Suprapubic skin (tissue), 4 donors: Measurements from ENCODE around the gene CD248. TPM values are rescaled to one million over a fixed set of nuclear protein-coding genes. Genes with fewer than 3 reads are reported as not detected.
"Not testable (repeated sequence)": the region's sequence is repeated elsewhere in the genome, so short reads cannot be mapped to it uniquely, and the experiment has no call there.

ENCODE experiments used
- DNase-seq, 2 donors: peaks; one replicate each; pipeline ENCODE4 v3.0.0-alpha.2; 2019; ENCODE audit warnings: low spot score in 2 of 2
- H3K27ac ChIP-seq: fragments of 200-600 bp; sonication (generic); one replicate; pipeline ENCODE4 v1.5.1; 2019
- H3K27me3 ChIP-seq: fragments of 200-600 bp; sonication (generic); one replicate; pipeline ENCODE4 v1.5.1; 2019
- H3K36me3 ChIP-seq: fragments of 200-600 bp; sonication (generic); one replicate; pipeline ENCODE4 v1.5.1; 2019
- H3K4me1 ChIP-seq: fragments of 200-600 bp; sonication (generic); one replicate; pipeline ENCODE4 v1.5.1; 2019
- H3K4me3 ChIP-seq: fragments of 200-600 bp; sonication (generic); one replicate; pipeline ENCODE4 v1.5.1; 2019; ENCODE audit warnings: mild to moderate bottlenecking
- H3K9me3 ChIP-seq: fragments of 200-600 bp; sonication (generic); one replicate; pipeline ENCODE4 v1.5.1; 2019
- CTCF ChIP-seq, 2 donors: fragments of 200-600 bp in 1 of 2; fragments of 450-650 bp in 1 of 2; sonication (generic) in 1 of 2; IDR thresholded peaks; one replicate each; pipeline ENCODE4 v1.5.1; 2016 to 2019; ENCODE audit warnings: antibody characterized with exemption in 2 of 2, mild to moderate bottlenecking in 1 of 2, moderate library complexity in 1 of 2
- EP300 ChIP-seq: sonication (generic); formaldehyde crosslinking; IDR thresholded peaks from one replicate; pipeline ENCODE4 v1.6.1; 2017; ENCODE audit warnings: antibody characterized with exemption
- POLR2A ChIP-seq, 2 donors: fragments of 450-650 bp; IDR thresholded peaks; one replicate each; pipeline ENCODE4 v1.6.1; 2017; ENCODE audit warnings: antibody characterized with exemption in 2 of 2, mild to moderate bottlenecking in 2 of 2, moderate library complexity in 2 of 2
- POLR2AphosphoS5 ChIP-seq, 3 donors: sonication (generic); formaldehyde crosslinking; IDR thresholded peaks; one replicate each; pipeline ENCODE4 v1.6.1; 2017; ENCODE audit warnings: antibody characterized with exemption in 3 of 3
- WGBS: methylation state at CpG from one replicate; pipeline ENCODE4 v1.1.5; 2018; 5-methylcytosine and 5-hydroxymethylcytosine counted together
- total RNA-seq, 4 donors: library from RNA; depleted of rRNA; stranded (reverse); fragments of >200 nt; gene quantifications; one replicate each; pipeline ENCODE4 v1.1.0, GENCODE V29; 2016

The CD248 gene
- total RNA-seq, 4 donors from 2014 or later, result 5.9 to 32.6 (median 19.2) TPM

- Histone ChIP-seq H3K27me3 (no peaks in the 10 kb centered on the region), H3K9me3 (no peaks in the 10 kb centered on the region), H3K4me1 (peaks cover 65% of the 10 kb centered on the region), H3K4me3 (no peak overlapping the region), H3K36me3 (no peaks in the 10 kb centered on the region), H3K27ac (no peak overlapping the region)
- WGBS, result 96% methylated on average over 1 of the region's 1 CpG
- no peak for TF ChIP-seq POLR2A (IDR thresholded peaks at IDR 0.05)
- no peak for TF ChIP-seq EP300
- no peak for TF ChIP-seq POLR2AphosphoS5 (IDR thresholded peaks at IDR 0.05)
- no peak for TF ChIP-seq CTCF (IDR thresholded peaks at IDR 0.05)
- DNase-seq, result no peak
These were observed 6.8 kb upstream of the CD248 start for GRCh38 chr11:66323684-66324083.

DNA sequence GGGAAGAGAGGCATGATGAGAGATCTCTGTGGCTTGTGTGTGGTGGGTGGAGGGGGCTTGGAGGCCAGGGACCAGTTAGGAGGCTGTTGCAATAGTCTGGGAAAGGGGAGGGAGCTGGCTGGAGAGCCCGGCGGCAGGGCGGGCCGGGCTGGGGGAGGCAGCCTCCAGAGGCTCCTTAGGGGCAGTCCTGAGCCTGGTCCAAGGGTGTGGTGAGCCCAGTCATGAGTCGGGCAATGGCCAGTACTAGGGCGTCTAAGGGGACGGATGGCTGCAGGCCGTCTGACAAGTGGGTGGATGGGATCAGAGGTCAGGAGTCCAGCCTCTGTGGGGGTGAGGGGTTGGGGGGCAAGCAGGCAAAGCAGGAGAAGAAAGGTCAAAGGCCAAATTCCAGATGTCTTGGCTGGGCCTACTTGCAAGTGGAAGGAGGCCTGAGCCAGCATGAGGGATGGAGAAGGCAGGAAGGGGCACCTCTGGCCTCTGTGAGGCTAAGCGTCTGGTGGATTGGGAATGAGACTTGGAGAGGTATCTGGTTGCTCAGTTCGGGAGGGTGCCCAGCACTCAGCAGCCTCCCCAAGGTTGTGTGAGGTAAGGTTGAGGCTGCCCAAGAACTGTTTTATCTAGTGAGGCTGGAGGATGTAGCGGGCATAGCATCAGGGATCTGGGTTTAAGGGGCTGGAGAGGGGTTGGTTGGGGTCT lies 6.0 kb upstream of the CD248 start:
- peak; percentile 84 to 88 for DNase-seq
- WGBS, result 49% methylated on average over 11 of the region's 11 CpGs
- peak overlapping the region; percentile 36 for H3K27ac ChIP-seq
- H3K4me1 ChIP-seq, result peaks cover 65% of the 10 kb centered on the region
- H3K36me3 ChIP-seq, result no peaks in the 10 kb centered on the region
- H3K9me3 ChIP-seq, result no peaks in the 10 kb centered on the region
- H3K27me3 ChIP-seq, result no peaks in the 10 kb centered on the region
- no peak for TF ChIP-seq EP300
- peak in 1 of 3 donors; percentile 8 for TF ChIP-seq POLR2AphosphoS5 (IDR thresholded peaks at IDR 0.05)
- TF ChIP-seq POLR2A (IDR thresholded peaks at IDR 0.05), result no peak
- TF ChIP-seq CTCF (IDR thresholded peaks at IDR 0.05), result no peak
- H3K4me3 ChIP-seq, result no peak overlapping the region

DNA sequence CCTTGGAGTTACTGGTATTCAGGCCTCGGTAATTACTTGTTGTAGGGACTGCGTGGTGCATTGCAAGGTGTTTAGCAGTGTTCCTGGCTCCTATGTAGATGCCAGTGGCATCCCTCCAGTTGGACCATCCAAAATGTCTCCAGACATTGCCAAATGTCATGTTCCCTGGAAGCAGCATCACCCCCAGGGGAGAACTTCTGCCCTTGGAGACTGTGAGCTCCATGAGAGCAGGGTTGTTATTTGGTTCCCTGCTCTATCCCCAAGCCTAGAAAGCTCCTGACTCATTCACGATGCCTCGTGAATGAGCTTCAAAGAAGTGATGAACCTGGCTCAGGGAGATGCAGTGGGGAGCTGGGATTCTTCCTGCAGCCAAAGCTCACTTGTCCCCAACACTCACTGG lies 4.8 kb upstream of the CD248 start:
- TF ChIP-seq EP300 (no peak), CTCF (IDR thresholded peaks at IDR 0.05) (no peak), POLR2AphosphoS5 (IDR thresholded peaks at IDR 0.05) (no peak)

DNA sequence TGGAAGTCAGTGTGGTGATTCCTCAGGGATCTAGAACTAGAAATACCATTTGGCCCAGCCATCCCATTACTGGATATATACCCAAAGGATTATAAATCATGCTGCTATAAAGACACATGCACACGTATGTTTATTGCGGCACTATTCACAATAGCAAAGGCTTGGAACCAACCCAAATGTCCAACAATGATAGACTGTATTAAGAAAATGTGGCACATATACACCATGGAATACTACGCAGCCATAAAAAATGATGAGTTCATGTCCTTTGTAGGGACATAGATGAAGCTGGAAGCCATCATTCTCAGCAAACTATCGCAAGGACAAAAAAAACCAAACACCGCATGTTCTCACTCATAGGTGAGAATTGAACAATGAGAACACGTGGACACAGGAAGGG lies 3.9 kb upstream of the CD248 start:
- not testable (repeated sequence) for H3K4me3 ChIP-seq, H3K36me3 ChIP-seq, DNase-seq, H3K27me3 ChIP-seq, H3K27ac ChIP-seq, H3K9me3 ChIP-seq
- 91% methylated on average over 6 of the region's 6 CpGs for WGBS
- peaks cover 65% of the 10 kb centered on the region for H3K4me1 ChIP-seq

More for the DNA sequence above, 4.8 kb upstream of the CD248 start:
- 37% methylated on average over 4 of the region's 4 CpGs for WGBS
- DNase-seq, result no peak
- H3K36me3 ChIP-seq, result no peaks in the 10 kb centered on the region
- no peak overlapping the region for H3K27ac ChIP-seq
- no peak overlapping the region for H3K4me3 ChIP-seq
- H3K27me3 ChIP-seq, result no peaks in the 10 kb centered on the region
- peaks cover 65% of the 10 kb centered on the region for H3K4me1 ChIP-seq
- H3K9me3 ChIP-seq, result no peaks in the 10 kb centered on the region

DNA sequence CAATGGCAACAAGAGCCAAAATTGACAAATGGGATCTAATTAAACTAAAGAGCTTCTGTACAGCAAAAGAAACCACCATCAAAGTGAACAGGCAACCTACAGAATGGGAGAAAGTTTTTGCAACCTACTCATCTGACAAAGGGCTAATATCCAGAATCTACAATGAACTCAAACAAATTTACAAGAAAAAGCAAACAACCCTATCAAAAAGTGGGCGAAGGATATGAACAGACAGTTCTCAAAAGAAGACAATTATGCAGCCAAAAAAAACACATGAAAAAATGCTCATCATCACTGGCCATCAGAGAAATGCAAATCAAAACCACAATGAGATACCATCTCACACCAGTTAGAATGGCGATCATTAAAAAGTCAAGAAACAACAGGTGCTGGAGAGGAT lies 3.4 kb upstream of the CD248 start:
- H3K4me1 ChIP-seq, result peaks cover 60% of the 10 kb centered on the region
- not testable (repeated sequence) for H3K27me3 ChIP-seq, H3K4me3 ChIP-seq, H3K27ac ChIP-seq, H3K36me3 ChIP-seq, H3K9me3 ChIP-seq, DNase-seq
- WGBS, result 94% methylated on average over 2 of the region's 2 CpGs

DNA sequence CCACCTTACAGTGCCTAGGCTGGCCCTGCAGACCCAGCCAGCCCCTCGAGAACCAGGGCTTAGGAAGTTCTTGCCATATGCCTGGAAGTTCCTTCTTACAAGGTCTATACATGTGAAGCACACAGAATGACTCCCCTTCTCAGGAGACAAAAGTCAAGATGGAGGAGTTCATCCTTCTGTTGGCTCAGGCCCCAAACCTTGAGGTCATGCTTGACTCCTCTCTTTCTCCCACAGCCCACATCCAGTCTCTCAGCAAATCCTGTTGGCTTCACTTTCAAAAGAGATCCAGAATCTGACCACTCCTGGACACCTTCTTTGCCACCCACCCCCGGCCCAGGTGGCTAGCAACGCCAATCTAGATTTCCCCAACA lies 1.7 kb upstream of the CD248 start:
- no peaks in the 10 kb centered on the region for H3K36me3 ChIP-seq
- no peaks in the 10 kb centered on the region for H3K27me3 ChIP-seq
- no peak overlapping the region for H3K4me3 ChIP-seq
- no peak for DNase-seq
- peak overlapping the region; percentile 78 for H3K27ac ChIP-seq
- H3K4me1 ChIP-seq, result peaks cover 54% of the 10 kb centered on the region
- TF ChIP-seq EP300, result no peak
- no peak for TF ChIP-seq POLR2AphosphoS5 (IDR thresholded peaks at IDR 0.05)
- TF ChIP-seq CTCF (IDR thresholded peaks at IDR 0.05), result no peak
- TF ChIP-seq POLR2A (IDR thresholded peaks at IDR 0.05), result no peak
- 67% methylated on average over 3 of the region's 3 CpGs for WGBS
- H3K9me3 ChIP-seq, result no peaks in the 10 kb centered on the region
